Ovary (tissue), 9 donors: ENCODE data around the gene EGR1. TPM values are rescaled to one million over a fixed set of nuclear protein-coding genes. Genes with fewer than 3 reads are reported as not detected.

Source experiments
- DNase-seq, 5 donors: peaks; one replicate each; pipeline ENCODE4 v3.0.0-alpha.2; 2019 to 2020
- H3K27ac ChIP-seq, 2 donors: fragments of 200-600 bp; one replicate each; pipeline versions ENCODE4 v1.5.1 to v1.8.0; 2019 to 2022
- H3K27me3 ChIP-seq: fragments of 200-600 bp; one replicate; pipeline ENCODE4 v1.8.0; 2022
- H3K36me3 ChIP-seq: fragments of 200-600 bp; sonication (generic); one replicate; pipeline ENCODE4 v1.5.1; 2019
- H3K4me1 ChIP-seq: one replicate; pipeline ENCODE4 v1.8.1; 2013; ENCODE audit warnings: mild to moderate bottlenecking, moderate library complexity; ENCODE audit not compliant: insufficient read depth
- H3K4me3 ChIP-seq: fragments of 200-600 bp; sonication (generic); one replicate; pipeline ENCODE4 v1.5.1; 2017
- H3K9me3 ChIP-seq, 2 donors: fragments of 200-600 bp in 1 of 2; sonication (generic) in 1 of 2; one replicate each; pipeline versions ENCODE4 v1.5.1 to v1.8.1; 2013 to 2019; ENCODE audit warnings: mild to moderate bottlenecking in 1 of 2, moderate library complexity in 1 of 2
- EP300 ChIP-seq: sonication (generic); formaldehyde crosslinking; IDR thresholded peaks from one replicate; pipeline ENCODE4 v1.6.1; 2017; ENCODE audit warnings: antibody characterized with exemption
- POLR2A ChIP-seq: fragments of 450-650 bp; IDR thresholded peaks from one replicate; pipeline ENCODE4 v1.6.1; 2017; ENCODE audit warnings: antibody characterized with exemption, mild to moderate bottlenecking, moderate library complexity
- WGBS, 3 donors: extraction: QIAGEN DNeasy Blood & Tissue Kit in 1 of 3; methylation state at CpG; one replicate each; pipeline versions ENCODE4 v1.1.5 to v1.1.7; 2013 to 2017; 5-methylcytosine and 5-hydroxymethylcytosine counted together
- intact Hi-C, 4 donors: fragments of 100-400 bp; cut with DNase I; formaldehyde crosslinking; loops; one replicate each; pipeline versions ENCODE4 v1.11.0 to v1.15.1; 2022 to 2023
- polyA plus RNA-seq, 2 donors: library from polyadenylated mRNA; stranded (reverse); fragments of 200-250 nt in 1 of 2; fragments of 350-450 nt in 1 of 2; fragmentation: Illumina TruSeq in 1 of 2; extraction: RNeasy Lipid Tissue Mini Kit (QIAGEN cat#74804) in 1 of 2; gene quantifications; one replicate each; pipeline ENCODE4 v1.2.3, GENCODE V29; 2013 to 2014
- total RNA-seq, 7 donors: library from RNA; depleted of rRNA in 2 of 7; stranded (reverse); fragments of >200 nt in 2 of 7; fragmentation: NEBNext Ultra II Directional in 3 of 7; extraction: Animal tissue kit (Norgen Biotek cat#: 25700) in 3 of 7; gene quantifications; one replicate each; pipeline versions ENCODE4 v1.1.0 to v1.2.4, GENCODE V29; 2016 to 2023
- TF ChIP-seq, protein P1 (sequence below), 3 donors: fragments of 450-650 bp in 2 of 3; fragments of 200-600 bp in 1 of 3; IDR thresholded peaks; one replicate each; pipeline versions ENCODE4 v1.5.1 to v1.8.0; 2016 to 2022; ENCODE audit warnings: antibody characterized with exemption in 3 of 3, mild to moderate bottlenecking in 1 of 3
- donor health status: DM: no; HTN: no; CAD: no; lungs with moderate emphysema.
- donor health status: DM: no; HTN: no; CAD: no.
- donor health status: Bipolar disorder and iron deficiency.
- donor health status: DM: yes; HTN: yes; CAD: no.
- donor health status: DM: no; HTN: no; CAD: no.
- donor health status: DM: yes; HTN: yes; CAD: no.

The EGR1 gene
- total and polyA plus RNA-seq, 9 donors = 60.4 to 361 (median 123) TPM

DNA sequence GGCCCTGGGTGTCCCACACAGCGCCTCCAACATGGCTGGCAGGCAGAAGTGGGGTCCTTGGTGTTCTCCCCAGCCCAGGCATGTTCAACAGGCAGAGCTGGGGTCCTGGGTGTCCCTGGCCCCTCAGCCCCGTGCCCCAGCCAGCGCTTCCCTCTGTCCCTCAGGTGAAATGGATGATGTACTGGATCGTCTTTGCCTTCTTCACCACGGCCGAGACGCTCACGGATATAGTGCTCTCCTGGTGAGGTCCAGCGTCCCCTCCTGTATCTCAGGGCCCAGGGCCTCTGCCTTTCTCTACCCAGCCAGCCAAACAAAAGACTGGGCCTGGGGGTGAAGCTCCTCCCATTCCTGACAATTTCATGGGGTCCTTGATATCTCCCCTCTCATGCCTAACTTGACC, 24.1 kb upstream of the EGR1 start:
- H3K4me3 ChIP-seq = no peak overlapping the region
- H3K36me3 ChIP-seq = no peaks in the 10 kb centered on the region
- H3K4me1 ChIP-seq = peaks cover 3% of the 10 kb centered on the region
- H3K27ac ChIP-seq = no peak overlapping the region
- intact Hi-C loops = no loop called here
- H3K9me3 ChIP-seq = no peaks in the 10 kb centered on the region
- 87 to 96% (median 88%) methylated on average over 9 of the region's 9 CpGs for whole genome bisulfite sequencing, 3 donors
- no peak for DNase-seq
- no peaks in the 10 kb centered on the region for H3K27me3 ChIP-seq
- TF ChIP-seq, protein P1, sequence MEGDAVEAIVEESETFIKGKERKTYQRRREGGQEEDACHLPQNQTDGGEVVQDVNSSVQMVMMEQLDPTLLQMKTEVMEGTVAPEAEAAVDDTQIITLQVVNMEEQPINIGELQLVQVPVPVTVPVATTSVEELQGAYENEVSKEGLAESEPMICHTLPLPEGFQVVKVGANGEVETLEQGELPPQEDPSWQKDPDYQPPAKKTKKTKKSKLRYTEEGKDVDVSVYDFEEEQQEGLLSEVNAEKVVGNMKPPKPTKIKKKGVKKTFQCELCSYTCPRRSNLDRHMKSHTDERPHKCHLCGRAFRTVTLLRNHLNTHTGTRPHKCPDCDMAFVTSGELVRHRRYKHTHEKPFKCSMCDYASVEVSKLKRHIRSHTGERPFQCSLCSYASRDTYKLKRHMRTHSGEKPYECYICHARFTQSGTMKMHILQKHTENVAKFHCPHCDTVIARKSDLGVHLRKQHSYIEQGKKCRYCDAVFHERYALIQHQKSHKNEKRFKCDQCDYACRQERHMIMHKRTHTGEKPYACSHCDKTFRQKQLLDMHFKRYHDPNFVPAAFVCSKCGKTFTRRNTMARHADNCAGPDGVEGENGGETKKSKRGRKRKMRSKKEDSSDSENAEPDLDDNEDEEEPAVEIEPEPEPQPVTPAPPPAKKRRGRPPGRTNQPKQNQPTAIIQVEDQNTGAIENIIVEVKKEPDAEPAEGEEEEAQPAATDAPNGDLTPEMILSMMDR (IDR thresholded peaks at IDR 0.05) = no peak
- no peak for TF ChIP-seq EP300
- TF ChIP-seq POLR2A = no peak

DNA sequence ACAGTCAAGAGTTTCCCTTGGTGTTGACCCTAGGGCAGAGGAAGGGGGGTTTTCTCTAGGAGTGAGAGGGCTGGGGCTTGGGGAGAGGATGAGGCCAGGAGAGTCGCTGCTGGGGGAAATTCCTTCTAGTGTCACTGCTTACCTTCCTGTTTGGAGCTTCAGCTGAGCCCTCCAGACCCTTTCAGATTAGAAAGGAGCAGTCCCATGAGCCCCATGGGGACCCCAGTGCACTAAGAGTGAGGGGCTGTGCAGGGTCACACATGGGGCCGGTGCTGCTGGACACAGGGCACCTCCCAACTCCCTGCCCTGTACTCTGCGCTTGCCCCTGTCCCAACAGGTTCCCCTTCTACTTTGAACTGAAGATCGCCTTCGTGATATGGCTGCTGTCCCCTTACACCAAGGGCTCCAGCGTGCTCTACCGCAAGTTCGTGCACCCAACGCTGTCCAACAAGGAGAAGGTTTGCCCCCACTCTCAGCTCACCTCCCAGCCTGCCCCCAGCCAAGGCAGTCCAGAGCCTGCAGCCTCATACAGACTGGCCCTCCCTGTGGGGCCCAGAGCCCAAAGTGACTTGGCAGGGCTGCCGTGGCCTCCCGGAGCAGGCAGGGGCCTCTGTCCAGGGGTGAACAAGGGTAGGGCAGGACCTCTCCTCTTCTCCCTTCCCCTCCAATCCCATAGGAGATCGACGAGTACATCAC, 21.1 kb upstream of the EGR1 start:
- no peaks in the 10 kb centered on the region for H3K9me3 ChIP-seq
- intact Hi-C loops = no loop called here
- H3K4me3 ChIP-seq = no peak overlapping the region
- H3K36me3 ChIP-seq = no peaks in the 10 kb centered on the region
- H3K4me1 ChIP-seq = no peaks in the 10 kb centered on the region
- no peak overlapping the region for H3K27ac ChIP-seq
- TF ChIP-seq EP300 (no peak), POLR2A (no peak)
- 86 to 88% (median 88%) methylated on average over 13 of the region's 13 CpGs for WGBS, 3 donors
- no peaks in the 10 kb centered on the region for H3K27me3 ChIP-seq
- no peak for DNase-seq

DNA sequence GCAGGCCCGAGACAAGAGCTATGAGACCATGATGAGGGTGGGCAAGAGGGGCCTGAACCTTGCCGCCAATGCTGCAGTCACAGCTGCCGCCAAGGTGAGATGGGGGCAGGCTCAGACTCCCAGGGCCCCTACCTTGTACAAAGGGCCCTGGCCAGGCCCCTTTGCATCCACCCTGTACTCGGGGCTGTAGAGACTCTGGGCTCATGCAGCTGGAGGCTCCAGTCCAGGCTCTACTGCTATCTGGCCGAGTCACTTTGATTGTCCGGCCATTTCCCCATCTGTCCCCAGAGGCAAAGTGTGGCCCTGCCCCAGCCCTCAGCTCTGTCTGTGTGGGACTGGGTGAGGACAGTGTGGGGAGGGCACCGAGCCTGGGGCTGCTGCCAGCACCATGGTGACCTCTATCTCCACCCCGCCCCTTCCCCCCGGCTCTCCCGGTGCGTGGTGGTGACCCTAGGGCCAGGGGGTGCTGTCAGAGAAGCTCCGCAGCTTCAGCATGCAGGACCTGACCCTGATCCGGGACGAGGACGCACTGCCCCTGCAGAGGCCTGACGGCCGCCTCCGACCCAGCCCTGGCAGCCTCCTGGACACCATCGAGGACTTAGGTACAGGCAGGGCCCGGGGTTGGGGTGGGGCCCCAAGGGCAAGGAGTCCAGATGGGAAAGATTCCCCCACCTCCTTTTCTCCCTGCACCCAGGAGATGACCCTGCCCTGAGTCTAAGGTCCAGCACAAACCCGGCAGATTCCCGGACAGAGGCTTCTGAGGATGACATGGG, 20.3 kb upstream of the EGR1 start:
- DNase-seq = no peak
- H3K36me3 ChIP-seq = no peaks in the 10 kb centered on the region

DNA sequence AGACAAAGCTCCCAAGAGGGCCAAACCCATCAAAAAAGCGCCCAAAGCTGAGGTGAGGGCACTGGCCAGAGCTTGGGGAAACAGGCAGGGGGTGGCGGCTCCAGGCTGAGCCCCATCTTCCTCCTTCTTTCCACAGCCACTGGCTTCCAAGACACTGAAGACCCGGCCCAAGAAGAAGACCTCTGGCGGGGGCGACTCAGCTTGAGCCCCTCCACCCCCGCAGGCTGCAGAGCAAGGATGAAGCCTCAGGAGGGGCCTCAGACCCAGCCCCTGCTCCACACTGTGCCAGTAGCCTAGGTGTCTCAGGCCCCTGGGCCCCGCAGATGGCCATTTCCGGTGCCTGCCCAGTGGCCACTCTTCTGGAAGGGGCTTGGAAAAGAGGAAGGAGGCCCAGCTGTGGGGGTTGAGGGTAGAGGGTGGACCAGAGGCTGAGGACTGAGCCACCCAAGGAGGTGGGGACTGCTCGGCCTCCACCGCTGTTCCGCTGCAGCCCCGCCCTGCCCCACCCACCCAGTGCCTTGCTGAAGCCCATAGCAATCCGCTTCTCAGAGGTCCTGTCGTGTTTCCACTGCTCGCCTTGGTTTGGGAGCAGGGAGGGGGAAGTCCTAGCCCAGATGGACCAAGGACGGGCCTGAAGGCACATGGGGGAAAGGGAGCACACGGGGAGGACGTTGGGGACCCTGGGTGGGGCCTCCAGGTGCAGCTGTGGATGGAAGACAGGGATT, 19.6 kb upstream of the EGR1 start:
- H3K27ac ChIP-seq = no peak overlapping the region
- no peaks in the 10 kb centered on the region for H3K36me3 ChIP-seq
- intact Hi-C loops = no loop called here
- no peaks in the 10 kb centered on the region for H3K27me3 ChIP-seq
- no peaks in the 10 kb centered on the region for H3K9me3 ChIP-seq
- TF ChIP-seq, protein P1 (IDR thresholded peaks at IDR 0.05) = no peak
- TF ChIP-seq POLR2A (no peak), EP300 (no peak)
- DNase-seq = no peak
- no peaks in the 10 kb centered on the region for H3K4me1 ChIP-seq
- H3K4me3 ChIP-seq = no peak overlapping the region
- 76 to 88% (median 81%) methylated on average over 15 to 18 of the region's 18 CpGs for WGBS, 3 donors

More for the DNA sequence above, 20.3 kb upstream of the EGR1 start:
- 85 to 87% (median 86%) methylated on average over 22 of the region's 22 CpGs for WGBS, 3 donors
- no peaks in the 10 kb centered on the region for H3K4me1 ChIP-seq
- no peak overlapping the region for H3K27ac ChIP-seq
- H3K4me3 ChIP-seq = no peak overlapping the region
- TF ChIP-seq POLR2A (no peak), EP300 (no peak)
- TF ChIP-seq, protein P1 (IDR thresholded peaks at IDR 0.05) = no peak
- intact Hi-C loops = no loop called here
- H3K9me3 ChIP-seq = no peaks in the 10 kb centered on the region
- no peaks in the 10 kb centered on the region for H3K27me3 ChIP-seq
